Astrocyte of the cerebellum (primary cell): ENCODE measurements around the gene CHST12.
"Not testable (repeated sequence)": the region's sequence is repeated elsewhere in the genome, so short reads cannot be mapped to it uniquely, and the experiment has no call there.

Experiments
- DNase-seq: peaks from one replicate; pipeline ENCODE4 v3.0.0-alpha.2; 2011; ENCODE audit warnings: low read depth
- H3K4me3 ChIP-seq: 2 replicates; pipeline ENCODE4 v1.5.1; 2011; ENCODE audit warnings: mild to moderate bottlenecking, low read depth, low read length, moderate library complexity
- in situ Hi-C: cut with HindIII; loops from 2 replicates; pipeline ENCODE4 v1.10.0; 2017; ENCODE audit warnings: low sequenced_read_pairs
- TF ChIP-seq, protein P1 (sequence below): IDR thresholded peaks from 2 replicates; pipeline ENCODE4 v1.5.1; 2012; ENCODE audit warnings: low read length, low read depth, moderate library complexity, mild to moderate bottlenecking; ENCODE audit errors: missing control alignments

Gene CHST12

GRCh38 chr7:2466675-2467074 is 63.3 kb downstream of the CHST12 start:
- in situ Hi-C loops, result no loop called here
- no peak for DNase-seq
- TF ChIP-seq, protein P1, sequence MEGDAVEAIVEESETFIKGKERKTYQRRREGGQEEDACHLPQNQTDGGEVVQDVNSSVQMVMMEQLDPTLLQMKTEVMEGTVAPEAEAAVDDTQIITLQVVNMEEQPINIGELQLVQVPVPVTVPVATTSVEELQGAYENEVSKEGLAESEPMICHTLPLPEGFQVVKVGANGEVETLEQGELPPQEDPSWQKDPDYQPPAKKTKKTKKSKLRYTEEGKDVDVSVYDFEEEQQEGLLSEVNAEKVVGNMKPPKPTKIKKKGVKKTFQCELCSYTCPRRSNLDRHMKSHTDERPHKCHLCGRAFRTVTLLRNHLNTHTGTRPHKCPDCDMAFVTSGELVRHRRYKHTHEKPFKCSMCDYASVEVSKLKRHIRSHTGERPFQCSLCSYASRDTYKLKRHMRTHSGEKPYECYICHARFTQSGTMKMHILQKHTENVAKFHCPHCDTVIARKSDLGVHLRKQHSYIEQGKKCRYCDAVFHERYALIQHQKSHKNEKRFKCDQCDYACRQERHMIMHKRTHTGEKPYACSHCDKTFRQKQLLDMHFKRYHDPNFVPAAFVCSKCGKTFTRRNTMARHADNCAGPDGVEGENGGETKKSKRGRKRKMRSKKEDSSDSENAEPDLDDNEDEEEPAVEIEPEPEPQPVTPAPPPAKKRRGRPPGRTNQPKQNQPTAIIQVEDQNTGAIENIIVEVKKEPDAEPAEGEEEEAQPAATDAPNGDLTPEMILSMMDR, result no peak
- H3K4me3 ChIP-seq, result no peak overlapping the region

DNA sequence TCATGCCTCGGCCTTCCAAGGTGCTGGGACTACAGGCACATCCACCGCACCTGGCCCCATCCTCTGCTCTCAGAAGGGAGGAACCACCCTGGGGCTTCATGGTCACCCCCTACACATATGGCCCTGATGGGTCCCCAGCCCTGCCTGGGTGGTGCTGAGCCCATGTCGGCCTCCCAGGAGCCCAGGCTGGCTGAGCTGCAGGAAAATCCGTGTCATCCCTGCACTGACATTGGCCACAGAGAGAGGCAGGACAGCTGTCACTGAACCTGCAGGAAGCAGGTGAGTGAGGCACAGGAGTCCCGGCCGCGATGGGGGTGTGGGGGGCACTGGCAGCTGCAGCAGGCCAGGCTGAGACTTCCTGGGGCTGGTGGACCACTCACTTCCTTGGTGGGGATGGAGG is 64.8 kb downstream of the CHST12 start:
- no peak for DNase-seq
- H3K4me3 ChIP-seq, result no peak overlapping the region
- TF ChIP-seq, protein P1, result no peak
- in situ Hi-C loops, result no loop called here

- DNase-seq, in situ Hi-C loops, H3K4me3 ChIP-seq: not testable (repeated sequence)
These were observed 66.2 kb downstream of the CHST12 start for GRCh38 chr7:2469460-2470203.

- no peak for DNase-seq
- no peak overlapping the region for H3K4me3 ChIP-seq
- TF ChIP-seq, protein P1, result no peak
These were observed 67.0 kb downstream of the CHST12 start for GRCh38 chr7:2470204-2471021.

DNA sequence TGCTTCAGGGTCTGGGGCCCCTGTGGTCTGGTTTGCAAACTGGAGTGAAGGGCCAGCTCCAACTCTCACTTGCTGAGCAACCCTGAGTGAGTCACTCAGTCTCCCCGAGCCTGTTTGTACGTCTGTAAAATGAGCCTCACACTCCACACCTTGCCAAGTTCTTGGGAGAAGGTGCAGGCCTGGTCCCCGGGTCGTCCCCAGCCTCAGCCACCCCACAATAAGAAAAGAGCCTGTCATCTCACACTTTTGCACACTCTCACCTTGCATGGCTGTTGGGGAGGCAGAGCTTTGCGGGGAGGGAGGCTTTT is 67.6 kb downstream of the CHST12 start:
- DNase-seq, result peak; percentile 19
- in situ Hi-C loops, result no loop called here
- no peak overlapping the region for H3K4me3 ChIP-seq
- TF ChIP-seq, protein P1, result no peak

More at GRCh38 chr7:2470204-2471021, 67.0 kb downstream of the CHST12 start:
- in situ Hi-C loops, result no loop called here

DNA sequence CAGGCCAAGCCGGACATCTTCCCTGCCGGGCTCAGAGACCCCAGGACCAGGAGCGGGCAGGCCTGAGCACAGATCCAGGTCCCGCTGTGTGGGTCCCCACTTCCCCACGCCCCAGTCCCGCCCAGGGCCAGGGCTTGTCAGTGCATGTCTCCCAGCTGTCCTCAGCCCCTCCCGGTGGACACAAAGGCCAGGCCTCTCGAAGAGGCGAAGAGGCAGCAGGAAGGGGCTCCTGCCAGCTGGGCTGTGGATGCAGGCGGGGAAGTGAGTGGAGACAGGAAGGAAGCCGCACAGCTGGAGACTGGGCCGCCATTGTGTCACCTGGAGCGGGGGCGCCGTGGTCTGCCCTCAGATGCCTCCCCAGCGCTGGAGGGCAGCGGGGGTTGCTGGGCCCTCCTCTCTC is 68.0 kb downstream of the CHST12 start:
- in situ Hi-C loops, result no loop called here
- no peak overlapping the region for H3K4me3 ChIP-seq
- TF ChIP-seq, protein P1, result no peak
- no peak for DNase-seq

GRCh38 chr7:2472739-2473138 is 69.3 kb downstream of the CHST12 start:
- in situ Hi-C loops, result no loop called here
- TF ChIP-seq, protein P1, result no peak
- no peak overlapping the region for H3K4me3 ChIP-seq
- DNase-seq, result no peak
